Mucosa of stomach (tissue), 1 donor: ENCODE measurements around the gene ASTN2.

Source experiments
- H3K27me3 ChIP-seq: one replicate; pipeline ENCODE4 v1.7.0; 2013; ENCODE audit warnings: mild to moderate bottlenecking, low read length; ENCODE audit not compliant: control insufficient read depth, insufficient read depth
- H3K36me3 ChIP-seq: one replicate; pipeline ENCODE4 v1.7.0; 2013; ENCODE audit warnings: low read length; ENCODE audit not compliant: control insufficient read depth, insufficient read depth
- H3K4me1 ChIP-seq: one replicate; pipeline ENCODE4 v1.7.0; 2013; ENCODE audit warnings: mild to moderate bottlenecking, low read length; ENCODE audit not compliant: control insufficient read depth, insufficient read depth
- H3K4me3 ChIP-seq: one replicate; pipeline ENCODE4 v1.7.0; 2013; ENCODE audit warnings: low read length
- H3K9ac ChIP-seq: one replicate; pipeline ENCODE4 v1.7.0; 2013; ENCODE audit warnings: mild to moderate bottlenecking, low read length, moderate library complexity
- H3K9me3 ChIP-seq: one replicate; pipeline ENCODE4 v1.7.0; 2013; ENCODE audit warnings: mild to moderate bottlenecking, low read length, moderate library complexity; ENCODE audit not compliant: control insufficient read depth
- donor health status: Pancreatic carcinoma.

The ASTN2 gene

DNA sequence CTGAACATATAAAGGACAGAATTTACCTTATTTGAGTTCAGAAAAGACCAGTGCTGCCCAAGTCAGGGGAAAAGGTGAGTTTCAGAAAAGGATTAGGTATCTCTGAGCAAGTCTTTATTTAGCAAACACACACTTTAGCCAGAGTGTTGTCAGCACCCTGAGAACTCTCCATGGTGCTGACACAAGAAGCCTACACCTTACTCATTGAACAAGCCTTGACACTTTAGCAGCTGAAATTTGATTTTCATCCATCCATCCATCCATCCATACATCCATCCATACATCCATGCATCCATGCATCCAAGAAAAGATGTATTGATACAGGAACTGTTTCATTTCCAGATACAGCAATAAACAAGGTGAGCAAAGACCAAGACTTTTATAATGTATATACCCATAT lies 416.6 kb downstream of the ASTN2 start:
- no peaks in the 10 kb centered on the region for H3K27me3 ChIP-seq
- no peaks in the 10 kb centered on the region for H3K9me3 ChIP-seq

DNA sequence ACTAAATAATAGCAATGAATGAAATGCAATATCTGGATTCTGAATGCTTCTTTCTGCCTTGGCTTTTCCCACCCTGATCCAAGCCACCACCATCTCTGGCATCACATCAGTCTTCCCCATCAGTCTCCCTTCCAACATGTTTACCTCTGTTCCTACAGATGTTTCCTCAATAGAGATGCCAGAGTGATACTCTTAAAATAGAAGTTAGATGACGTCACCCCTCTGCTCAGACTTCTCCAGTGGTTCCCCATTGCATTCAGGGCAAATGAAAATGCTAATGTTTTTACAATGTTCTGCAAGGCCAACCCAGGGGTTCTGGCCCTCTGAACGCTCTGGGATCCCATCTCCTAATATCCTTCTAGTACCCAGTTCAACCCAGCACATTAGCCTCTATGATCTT lies 422.0 kb downstream of the ASTN2 start:
- H3K4me1 ChIP-seq: no peaks in the 10 kb centered on the region
- H3K27me3 ChIP-seq: no peaks in the 10 kb centered on the region
- no peaks in the 10 kb centered on the region for H3K9me3 ChIP-seq
- H3K9ac ChIP-seq: no peak overlapping the region
- no peaks in the 10 kb centered on the region for H3K36me3 ChIP-seq
- no peak overlapping the region for H3K4me3 ChIP-seq

More for the DNA sequence above, 416.6 kb downstream of the ASTN2 start:
- H3K4me1 ChIP-seq: no peaks in the 10 kb centered on the region
- no peak overlapping the region for H3K9ac ChIP-seq
- H3K4me3 ChIP-seq: no peak overlapping the region
- H3K36me3 ChIP-seq: no peaks in the 10 kb centered on the region

DNA sequence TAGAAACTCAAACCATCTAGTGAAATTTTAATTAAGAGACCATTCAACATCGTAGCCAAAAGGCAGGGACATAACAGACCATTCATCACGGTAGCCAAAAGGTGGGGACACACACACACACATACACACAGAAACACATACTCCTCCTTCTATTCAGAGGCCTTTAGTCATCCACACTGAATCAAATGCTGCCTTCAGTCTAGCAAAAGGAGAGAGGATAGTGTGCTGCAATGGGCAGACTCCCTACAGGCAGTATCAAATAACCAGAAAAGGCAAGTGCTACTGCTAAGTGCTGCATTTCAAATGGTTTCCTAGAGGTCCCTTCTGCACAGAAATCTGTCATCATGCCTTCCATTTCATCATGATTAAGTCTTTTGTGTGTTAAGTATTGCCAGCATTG lies 423.8 kb downstream of the ASTN2 start:
- Histone ChIP-seq H3K27me3 (no peaks in the 10 kb centered on the region), H3K9me3 (no peaks in the 10 kb centered on the region), H3K4me1 (no peaks in the 10 kb centered on the region), H3K4me3 (no peak overlapping the region), H3K36me3 (no peaks in the 10 kb centered on the region), H3K9ac (no peak overlapping the region)

DNA sequence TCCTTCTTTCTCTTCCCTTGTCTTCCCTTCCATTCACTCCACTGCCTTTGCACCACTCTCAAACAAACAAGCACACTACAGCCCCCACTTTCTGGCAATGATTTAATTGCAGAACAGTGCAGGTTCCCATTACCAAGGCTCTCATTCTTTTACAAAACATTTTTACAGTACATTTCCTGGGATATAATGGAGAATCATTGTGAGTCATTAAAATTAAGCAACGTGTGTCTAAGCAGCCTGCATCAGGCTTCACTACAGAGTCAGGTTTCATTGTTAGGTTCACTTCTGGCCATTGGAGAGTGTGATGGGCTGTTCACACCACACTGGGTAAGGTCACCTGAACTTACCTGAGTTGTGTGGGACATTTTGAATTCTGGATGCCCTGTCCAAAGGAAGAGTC lies 424.3 kb downstream of the ASTN2 start:
- Histone ChIP-seq H3K4me1 (no peaks in the 10 kb centered on the region), H3K9me3 (no peaks in the 10 kb centered on the region), H3K36me3 (no peaks in the 10 kb centered on the region), H3K9ac (no peak overlapping the region), H3K27me3 (no peaks in the 10 kb centered on the region), H3K4me3 (no peak overlapping the region)

DNA sequence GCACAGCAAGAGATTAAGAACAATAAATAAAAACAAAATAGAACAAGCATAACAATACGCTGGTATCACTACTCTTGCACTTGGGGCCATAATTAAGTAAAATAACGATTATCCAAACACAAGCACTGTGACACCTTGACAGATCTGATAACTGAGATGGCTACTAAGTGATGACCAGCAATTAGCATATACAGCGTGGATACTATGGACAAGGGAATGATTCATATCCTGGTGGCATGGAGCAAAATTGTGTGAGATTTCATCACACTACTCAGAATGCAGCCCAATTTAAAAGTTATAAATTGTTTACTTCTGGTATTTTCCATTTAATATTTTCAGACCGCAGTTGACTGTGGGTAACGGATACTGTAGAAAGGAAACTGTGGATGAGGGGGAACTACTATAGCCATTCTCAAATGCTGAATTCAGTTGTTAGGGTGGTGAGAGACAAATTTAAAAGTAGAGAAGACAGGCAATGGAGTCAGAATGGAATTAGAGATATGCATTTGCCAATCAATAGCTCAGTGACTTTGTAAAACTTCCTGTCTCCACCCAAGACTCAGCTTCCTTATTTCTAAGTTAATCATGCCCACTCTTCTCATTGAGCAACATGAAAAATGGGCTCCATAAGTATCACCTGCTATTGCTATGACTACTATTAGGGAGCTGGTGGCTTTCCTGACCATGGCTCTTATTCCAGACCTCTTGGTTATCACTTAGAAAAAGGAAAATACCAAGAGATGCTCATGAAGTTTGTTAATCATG lies 427.0 kb downstream of the ASTN2 start:
- no peak overlapping the region for H3K9ac ChIP-seq
- H3K36me3 ChIP-seq: no peaks in the 10 kb centered on the region
- H3K4me3 ChIP-seq: no peak overlapping the region
- no peaks in the 10 kb centered on the region for H3K4me1 ChIP-seq
- no peaks in the 10 kb centered on the region for H3K9me3 ChIP-seq
- H3K27me3 ChIP-seq: no peaks in the 10 kb centered on the region

DNA sequence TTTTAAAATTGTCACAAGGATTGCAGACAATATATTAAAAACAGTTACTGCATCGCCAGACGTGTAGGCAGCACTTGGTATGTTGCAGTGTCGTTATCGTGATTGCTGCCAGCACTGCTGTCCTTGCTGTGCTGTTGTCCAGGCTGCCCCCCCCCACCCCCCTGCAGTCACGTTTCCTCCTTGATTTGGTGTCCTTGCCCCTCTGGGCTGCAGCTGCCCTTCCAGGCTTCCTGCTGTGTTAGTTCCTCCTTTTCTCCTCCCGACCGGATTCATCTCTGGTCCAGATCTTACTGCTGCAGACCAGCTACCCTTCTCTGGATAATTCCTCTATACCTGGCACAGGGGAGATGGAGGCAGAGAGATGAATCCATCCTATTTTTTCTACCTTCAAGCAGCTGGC lies 428.8 kb downstream of the ASTN2 start:
- H3K27me3 ChIP-seq: no peaks in the 10 kb centered on the region

DNA sequence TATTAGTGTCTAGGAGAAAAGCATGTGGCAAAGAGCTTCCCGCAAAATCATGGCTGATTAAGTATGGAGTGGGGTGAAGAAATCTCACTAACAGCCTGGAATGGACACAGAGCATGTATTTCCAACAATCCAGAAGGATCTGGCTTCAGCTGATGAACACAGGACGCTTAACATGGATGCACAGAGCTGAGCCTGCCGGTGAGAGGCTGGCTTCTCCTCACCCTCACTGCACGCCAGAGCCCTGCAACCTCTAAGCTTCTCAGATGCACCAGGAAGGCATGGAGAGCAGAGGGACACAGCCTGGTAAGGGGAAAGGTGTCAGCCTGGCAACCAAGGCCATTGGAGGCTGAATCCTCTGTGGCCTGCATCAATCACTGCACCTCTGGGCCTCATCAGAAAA lies 429.3 kb downstream of the ASTN2 start:
- H3K4me1 ChIP-seq: no peaks in the 10 kb centered on the region
- no peaks in the 10 kb centered on the region for H3K27me3 ChIP-seq
- no peak overlapping the region for H3K9ac ChIP-seq
- no peaks in the 10 kb centered on the region for H3K36me3 ChIP-seq
- H3K4me3 ChIP-seq: no peak overlapping the region
- no peaks in the 10 kb centered on the region for H3K9me3 ChIP-seq

More for the DNA sequence above, 428.8 kb downstream of the ASTN2 start:
- H3K4me1 ChIP-seq: no peaks in the 10 kb centered on the region
- H3K36me3 ChIP-seq: no peaks in the 10 kb centered on the region
- H3K4me3 ChIP-seq: no peak overlapping the region
- no peak overlapping the region for H3K9ac ChIP-seq
- H3K9me3 ChIP-seq: no peaks in the 10 kb centered on the region

DNA sequence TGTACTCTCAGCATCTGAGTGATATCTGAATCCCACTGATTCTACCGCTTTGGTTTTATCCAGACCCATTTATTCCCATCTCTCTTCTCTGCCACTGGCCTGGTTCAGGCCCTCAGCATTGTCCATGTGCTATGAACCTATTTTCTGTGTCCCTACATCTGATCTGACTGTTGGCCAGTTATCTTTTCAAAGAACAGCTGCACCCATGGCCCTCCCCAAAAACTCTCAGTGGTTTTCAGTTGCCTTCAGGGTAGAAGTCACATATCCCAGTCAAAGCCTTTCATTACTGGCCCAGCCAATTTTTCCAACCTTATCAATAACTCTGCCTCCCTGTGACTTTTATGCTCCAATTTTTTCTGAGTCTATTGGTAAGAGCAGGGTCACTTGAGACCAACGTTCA lies 430.7 kb downstream of the ASTN2 start:
- H3K4me1 ChIP-seq: no peaks in the 10 kb centered on the region
- H3K36me3 ChIP-seq: no peaks in the 10 kb centered on the region
- no peaks in the 10 kb centered on the region for H3K9me3 ChIP-seq
- H3K27me3 ChIP-seq: no peaks in the 10 kb centered on the region
- H3K4me3 ChIP-seq: no peak overlapping the region
- H3K9ac ChIP-seq: no peak overlapping the region

DNA sequence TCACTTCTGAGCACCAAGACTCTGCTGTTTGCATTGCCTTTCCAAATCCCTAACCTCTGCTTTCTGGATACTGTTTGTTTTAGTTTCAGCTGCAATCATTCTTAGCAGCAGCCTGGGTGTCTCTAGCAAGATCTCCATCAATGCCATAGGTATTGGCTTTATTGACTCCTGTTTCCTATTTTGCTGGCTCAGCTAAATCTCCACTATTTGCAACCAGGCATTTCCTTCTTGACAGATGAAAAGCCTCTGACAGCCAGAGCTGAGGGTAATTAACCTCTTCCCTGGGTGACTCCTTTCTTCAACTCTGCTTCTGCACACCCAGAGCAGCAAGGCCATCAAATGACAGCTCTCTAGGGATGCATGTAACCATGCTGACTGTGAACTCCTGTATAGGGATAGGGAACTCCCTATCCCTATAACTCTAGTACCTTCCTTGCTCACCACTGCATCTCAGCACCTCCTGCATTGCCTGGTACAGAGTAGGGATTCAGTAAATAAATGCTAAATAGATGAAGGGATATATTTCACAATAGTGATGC lies 434.2 kb downstream of the ASTN2 start:
- Histone ChIP-seq H3K36me3 (no peaks in the 10 kb centered on the region), H3K9me3 (no peaks in the 10 kb centered on the region), H3K9ac (no peak overlapping the region), H3K27me3 (no peaks in the 10 kb centered on the region), H3K4me3 (no peak overlapping the region), H3K4me1 (no peaks in the 10 kb centered on the region)

DNA sequence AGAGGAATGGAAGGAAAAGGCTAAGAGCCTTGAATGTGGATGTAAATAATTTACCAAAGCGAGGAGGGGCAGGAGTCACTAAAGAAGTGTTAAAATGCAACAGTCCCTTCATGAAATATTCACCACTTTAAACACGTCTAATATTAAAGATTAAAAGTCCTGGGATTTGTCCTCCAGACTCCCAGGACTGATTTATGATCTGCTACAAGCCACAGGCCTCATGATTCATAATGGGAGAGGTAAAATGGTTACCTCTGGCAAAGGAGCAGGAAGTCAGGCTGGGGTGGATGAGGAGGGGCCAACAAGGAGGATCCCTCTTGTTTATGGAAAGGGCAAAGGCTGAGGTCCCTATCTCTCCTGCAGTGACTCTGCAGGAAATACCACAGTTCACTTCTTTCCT lies 435.4 kb downstream of the ASTN2 start:
- Histone ChIP-seq H3K36me3 (no peaks in the 10 kb centered on the region), H3K9me3 (no peaks in the 10 kb centered on the region), H3K9ac (no peak overlapping the region), H3K27me3 (no peaks in the 10 kb centered on the region), H3K4me3 (no peak overlapping the region), H3K4me1 (no peaks in the 10 kb centered on the region)

DNA sequence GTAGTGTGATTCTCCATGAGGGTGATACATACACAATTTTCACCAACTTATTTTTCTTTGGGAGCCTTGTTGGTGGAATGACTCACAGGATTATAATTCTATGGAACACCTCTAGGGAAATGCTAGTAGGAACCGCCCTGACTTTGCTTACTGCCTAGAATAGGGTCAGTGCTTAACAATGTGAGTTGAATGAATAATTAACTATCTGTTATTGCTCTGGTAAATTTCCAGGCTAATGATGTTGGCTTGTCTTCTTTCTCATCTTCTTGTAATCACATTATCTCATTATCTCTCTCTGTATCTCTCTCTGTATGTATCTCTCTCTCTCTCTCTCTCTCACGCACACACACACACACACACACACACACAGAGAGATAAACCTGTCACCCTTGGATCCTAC lies 436.7 kb downstream of the ASTN2 start:
- H3K36me3 ChIP-seq: no peaks in the 10 kb centered on the region
- H3K4me3 ChIP-seq: no peak overlapping the region
- H3K9me3 ChIP-seq: no peaks in the 10 kb centered on the region
- no peaks in the 10 kb centered on the region for H3K27me3 ChIP-seq
- H3K4me1 ChIP-seq: no peaks in the 10 kb centered on the region
- no peak overlapping the region for H3K9ac ChIP-seq

DNA sequence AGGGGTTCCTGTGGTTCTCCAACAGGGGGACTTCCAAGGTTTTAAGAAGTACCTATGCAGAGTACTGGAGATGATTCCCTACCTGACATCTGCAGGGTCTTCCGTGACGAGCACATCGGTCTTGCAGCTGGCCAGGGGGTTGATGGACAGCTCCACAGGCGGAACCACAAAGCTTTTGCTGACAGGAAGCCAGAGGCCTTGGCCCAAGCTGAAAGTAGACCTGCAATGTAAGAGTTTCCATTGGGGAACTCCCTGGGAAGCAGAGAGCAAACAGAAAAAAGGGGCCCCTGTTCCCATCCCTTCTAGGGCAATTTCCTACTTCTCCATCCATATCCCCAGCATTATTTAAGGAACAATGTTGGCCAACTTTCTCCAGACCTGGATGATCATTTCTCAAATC lies 439.7 kb downstream of the ASTN2 start:
- Histone ChIP-seq H3K4me1 (no peaks in the 10 kb centered on the region), H3K4me3 (no peak overlapping the region), H3K9me3 (no peaks in the 10 kb centered on the region), H3K27me3 (no peaks in the 10 kb centered on the region), H3K36me3 (no peaks in the 10 kb centered on the region), H3K9ac (no peak overlapping the region)

DNA sequence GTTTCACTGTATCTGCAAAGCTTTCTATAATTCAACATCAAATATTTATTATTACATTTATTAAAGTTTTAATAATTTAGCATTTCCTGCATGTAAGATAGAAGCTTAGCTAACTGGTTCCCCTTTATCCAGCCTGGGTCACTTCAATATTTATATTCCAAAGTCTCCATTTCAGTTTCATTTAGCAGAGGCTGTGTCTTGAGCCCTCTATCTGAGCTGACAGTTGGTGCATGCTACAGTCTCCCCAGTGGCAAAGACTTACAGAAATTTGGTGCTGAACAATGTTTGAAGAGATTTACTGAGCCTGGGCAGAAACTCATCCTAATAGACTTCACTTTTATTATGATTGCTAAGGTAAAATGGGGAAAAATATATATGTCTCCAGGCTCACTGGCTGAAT lies 448.7 kb downstream of the ASTN2 start:
- no peaks in the 10 kb centered on the region for H3K9me3 ChIP-seq
- H3K9ac ChIP-seq: no peak overlapping the region
- H3K27me3 ChIP-seq: no peaks in the 10 kb centered on the region
- no peaks in the 10 kb centered on the region for H3K36me3 ChIP-seq
- H3K4me1 ChIP-seq: no peaks in the 10 kb centered on the region
- H3K4me3 ChIP-seq: no peak overlapping the region
